ENCODE data around the gene DCST1.

The DCST1 gene

DNA sequence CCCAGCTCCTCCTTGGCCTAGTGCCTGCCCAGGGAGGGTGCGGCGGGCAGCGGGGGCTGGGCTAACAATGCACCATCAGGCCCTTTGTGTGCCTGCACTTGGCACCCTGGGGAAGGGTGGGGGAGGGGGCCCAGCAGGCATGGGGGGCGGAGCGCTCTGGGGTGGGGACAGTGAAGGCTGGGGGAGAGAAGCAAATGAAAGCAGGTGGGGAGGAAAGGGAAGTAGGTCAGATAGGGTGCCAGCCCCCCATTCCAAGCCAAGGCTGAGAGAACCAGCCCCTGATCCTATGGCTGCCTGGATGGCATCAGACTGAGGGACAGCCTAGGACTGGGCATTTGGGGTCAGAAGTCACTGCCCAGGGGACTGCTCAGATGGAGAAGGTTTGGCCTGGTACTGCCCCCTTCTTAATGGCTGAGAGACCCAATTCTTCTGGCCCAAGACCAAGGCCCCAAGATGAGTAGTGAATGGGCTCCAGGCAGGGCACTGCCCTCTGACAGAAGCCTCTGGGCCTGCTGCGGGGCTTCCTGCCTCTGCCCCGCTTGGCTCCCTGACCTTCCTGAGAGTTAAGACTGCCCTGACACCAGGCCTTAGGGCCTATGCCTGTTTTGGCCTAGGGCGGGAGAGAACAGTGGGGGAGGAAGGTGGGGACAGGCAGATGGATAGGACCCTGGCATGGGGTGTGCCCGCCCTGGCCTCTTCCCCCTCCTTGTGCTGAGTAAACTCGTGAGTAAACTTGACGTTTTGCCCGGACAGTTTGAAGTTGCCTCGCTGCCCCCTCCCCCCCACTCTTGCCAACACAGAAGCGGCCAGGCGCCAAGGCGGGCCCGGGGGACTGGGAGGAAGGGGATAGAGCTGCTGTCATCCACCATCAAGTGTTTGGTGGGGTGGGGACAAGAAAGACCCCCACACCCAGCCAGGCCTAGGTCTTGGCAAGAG lies 28.3 kb upstream of the DCST1 start:
- TF ChIP-seq, protein P1, sequence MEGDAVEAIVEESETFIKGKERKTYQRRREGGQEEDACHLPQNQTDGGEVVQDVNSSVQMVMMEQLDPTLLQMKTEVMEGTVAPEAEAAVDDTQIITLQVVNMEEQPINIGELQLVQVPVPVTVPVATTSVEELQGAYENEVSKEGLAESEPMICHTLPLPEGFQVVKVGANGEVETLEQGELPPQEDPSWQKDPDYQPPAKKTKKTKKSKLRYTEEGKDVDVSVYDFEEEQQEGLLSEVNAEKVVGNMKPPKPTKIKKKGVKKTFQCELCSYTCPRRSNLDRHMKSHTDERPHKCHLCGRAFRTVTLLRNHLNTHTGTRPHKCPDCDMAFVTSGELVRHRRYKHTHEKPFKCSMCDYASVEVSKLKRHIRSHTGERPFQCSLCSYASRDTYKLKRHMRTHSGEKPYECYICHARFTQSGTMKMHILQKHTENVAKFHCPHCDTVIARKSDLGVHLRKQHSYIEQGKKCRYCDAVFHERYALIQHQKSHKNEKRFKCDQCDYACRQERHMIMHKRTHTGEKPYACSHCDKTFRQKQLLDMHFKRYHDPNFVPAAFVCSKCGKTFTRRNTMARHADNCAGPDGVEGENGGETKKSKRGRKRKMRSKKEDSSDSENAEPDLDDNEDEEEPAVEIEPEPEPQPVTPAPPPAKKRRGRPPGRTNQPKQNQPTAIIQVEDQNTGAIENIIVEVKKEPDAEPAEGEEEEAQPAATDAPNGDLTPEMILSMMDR (IDR thresholded peaks at IDR 0.05; ENCODE audit: extremely low read depth, insufficient read depth, missing control alignments) = no peak
- DNase-seq (ENCODE audit: low spot score) = no peak
- in situ Hi-C loops (cut with MboI; ENCODE audit: low pct_unique_long_range_greater_than_20kb, low sequenced_read_pairs, unreplicated experiment) = no loop called here

DNA sequence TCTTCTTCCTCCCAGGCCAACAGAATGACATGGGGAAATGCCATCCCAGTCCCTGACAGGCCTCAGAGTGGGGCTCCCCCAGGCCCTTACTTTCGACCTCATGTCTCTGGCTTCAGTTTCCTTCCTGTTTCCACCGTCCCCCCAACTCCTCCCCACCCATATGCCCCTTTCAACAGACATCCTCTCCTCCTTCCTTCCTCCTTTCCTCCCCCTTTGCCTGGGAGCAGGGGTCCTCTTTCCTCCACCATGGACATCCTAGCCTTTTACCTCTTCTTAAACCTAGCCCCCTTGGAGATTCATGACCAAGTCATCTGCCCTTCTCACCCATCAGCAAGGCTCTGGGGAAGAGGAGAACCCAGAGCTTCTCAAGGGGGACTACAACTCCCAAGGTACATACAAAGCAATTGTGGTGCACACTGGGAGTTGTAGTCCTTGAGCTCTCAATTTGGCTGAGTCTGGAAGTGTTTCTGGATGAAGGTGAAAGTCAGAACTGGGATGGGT lies 27.0 kb upstream of the DCST1 start:
- in situ Hi-C loops (cut with MboI; ENCODE audit: low pct_unique_long_range_greater_than_20kb, low sequenced_read_pairs, unreplicated experiment) = no loop called here
- TF ChIP-seq, protein P1 (IDR thresholded peaks at IDR 0.05; ENCODE audit: extremely low read depth, insufficient read depth, missing control alignments) = no peak
- DNase-seq (ENCODE audit: low spot score) = no peak

DNA sequence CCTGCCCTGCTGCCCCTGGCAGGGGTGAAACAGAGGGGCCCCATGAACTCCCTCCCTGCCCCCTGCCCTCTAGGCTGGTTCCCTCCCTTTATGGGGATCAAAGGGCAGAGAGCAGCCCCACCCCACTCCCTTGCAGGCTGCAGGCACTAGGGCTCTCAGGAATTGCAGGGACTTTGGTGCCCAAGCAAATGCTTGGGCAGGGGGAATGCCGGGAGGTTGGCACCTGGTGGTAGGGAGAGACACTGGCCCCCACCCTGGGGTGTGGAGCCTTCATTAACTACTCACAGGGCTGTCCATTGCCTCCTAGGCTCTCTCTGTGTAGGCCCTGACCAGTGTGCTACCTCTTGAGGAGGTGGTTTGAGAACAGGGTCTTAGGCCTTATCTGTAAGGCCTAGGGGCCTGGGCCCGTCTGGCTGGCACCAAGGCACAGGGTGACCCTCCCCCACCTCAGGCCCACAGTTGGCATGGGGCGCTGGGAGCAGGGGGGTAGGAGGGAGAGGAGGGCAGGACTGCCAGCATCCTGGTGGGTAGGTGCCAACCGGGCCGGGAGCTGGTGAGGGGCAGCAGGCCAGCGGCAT lies 26.3 kb upstream of the DCST1 start:
- TF ChIP-seq, protein P1 (IDR thresholded peaks at IDR 0.05; ENCODE audit: extremely low read depth, insufficient read depth, missing control alignments) = no peak
- DNase-seq (ENCODE audit: low spot score) = no peak
- in situ Hi-C loops (cut with MboI; ENCODE audit: low pct_unique_long_range_greater_than_20kb, low sequenced_read_pairs, unreplicated experiment) = no loop called here

DNA sequence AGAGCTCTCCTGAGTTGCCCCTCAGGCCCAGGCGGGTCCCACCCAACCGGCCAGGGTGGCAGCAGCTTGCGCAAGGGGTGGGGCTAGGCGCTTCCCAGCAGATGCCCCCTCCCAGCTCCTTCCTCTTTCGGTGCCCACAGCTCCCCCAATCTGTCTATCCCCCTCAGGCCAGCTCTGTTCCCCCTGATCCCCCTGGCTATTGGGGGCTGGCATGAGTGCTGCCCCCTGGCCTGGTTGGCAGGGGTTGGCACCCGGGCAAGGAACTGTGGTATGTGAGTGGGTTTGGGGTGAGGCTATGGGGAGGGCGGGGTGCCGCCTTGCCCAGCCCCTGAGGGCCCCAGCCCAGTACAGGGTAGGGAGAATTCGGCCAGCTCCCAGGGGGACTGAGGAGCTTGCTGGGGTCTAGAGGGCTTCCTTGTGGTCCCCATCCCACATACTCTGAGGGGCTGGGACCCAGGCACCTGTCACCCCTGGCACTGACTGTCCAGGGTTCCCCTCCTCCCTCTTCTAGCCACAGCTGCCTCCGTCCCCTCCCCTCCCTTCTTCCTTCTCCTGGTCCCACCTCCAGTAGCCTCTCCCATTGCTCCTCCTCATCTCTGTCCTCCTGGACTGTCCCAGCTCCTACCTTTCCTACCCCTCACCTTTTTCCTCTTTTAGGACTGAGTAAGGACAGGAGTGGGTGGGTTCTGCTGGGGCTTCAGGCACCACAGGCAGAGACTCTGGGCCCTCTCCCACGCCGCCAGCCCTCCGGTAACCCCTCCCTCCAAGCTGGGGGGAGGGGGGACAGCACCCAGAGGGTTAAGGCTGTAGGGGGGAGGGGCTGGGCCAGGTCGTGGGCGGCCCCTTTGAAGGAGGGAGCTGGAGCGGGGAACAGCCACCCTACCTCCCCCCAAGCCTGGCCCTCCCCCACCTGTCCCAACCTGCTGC lies 25.3 kb upstream of the DCST1 start:
- in situ Hi-C loops (cut with MboI; ENCODE audit: low pct_unique_long_range_greater_than_20kb, low sequenced_read_pairs, unreplicated experiment) = no loop called here
- TF ChIP-seq, protein P1 (IDR thresholded peaks at IDR 0.05; ENCODE audit: extremely low read depth, insufficient read depth, missing control alignments) = no peak
- no peak for DNase-seq (ENCODE audit: low spot score)

DNA sequence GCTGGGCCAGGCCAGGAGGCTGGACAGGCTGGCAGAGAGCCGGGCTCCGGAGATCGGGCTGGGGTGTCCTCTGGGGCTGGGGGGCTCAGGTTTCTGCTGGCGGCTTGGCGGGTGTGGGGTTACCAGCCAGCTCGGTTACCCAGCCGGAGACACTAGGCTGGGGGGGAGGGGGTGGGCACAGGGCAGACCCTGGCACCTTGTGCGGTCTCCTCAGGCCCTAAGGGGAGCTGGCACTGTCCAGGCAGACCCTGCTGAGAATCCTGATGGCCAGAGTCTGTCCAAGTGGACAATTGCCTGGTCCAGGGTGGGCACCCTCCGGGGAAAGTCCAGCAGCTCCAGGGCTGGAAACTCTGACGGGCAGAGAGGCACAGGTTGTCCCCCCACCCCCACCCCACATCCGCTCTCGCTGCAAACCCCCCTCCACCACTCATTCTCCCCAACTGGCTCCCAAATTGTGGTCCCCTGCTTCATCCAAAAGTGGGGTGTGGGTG lies 24.4 kb upstream of the DCST1 start:
- TF ChIP-seq, protein P1 (IDR thresholded peaks at IDR 0.05; ENCODE audit: extremely low read depth, insufficient read depth, missing control alignments) = no peak
- in situ Hi-C loops (cut with MboI; ENCODE audit: low pct_unique_long_range_greater_than_20kb, low sequenced_read_pairs, unreplicated experiment) = no loop called here
- no peak for DNase-seq (ENCODE audit: low spot score)

DNA sequence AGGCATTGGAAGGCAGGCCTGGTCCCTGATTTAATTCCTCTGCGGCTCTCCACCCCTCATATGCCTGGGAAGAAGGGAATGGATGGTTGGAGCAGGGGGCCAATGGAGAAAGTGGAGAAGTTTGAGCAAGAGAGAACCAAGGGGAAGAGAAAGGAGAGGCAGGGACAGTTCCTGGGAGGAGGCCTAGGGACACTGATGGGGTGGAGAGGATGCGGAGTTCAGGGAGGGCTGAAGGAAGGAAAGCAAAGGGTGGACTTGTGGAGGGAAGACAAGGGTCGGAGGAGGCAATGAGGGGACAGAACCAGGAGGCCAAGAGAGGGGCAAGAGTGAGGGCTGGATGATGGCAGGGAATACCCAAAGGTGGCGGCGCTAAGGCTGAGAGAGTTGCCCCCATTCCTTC lies 23.9 kb upstream of the DCST1 start:
- no peak for DNase-seq (ENCODE audit: low spot score)
- TF ChIP-seq, protein P1 (IDR thresholded peaks at IDR 0.05; ENCODE audit: extremely low read depth, insufficient read depth, missing control alignments) = no peak
- in situ Hi-C loops (cut with MboI; ENCODE audit: low pct_unique_long_range_greater_than_20kb, low sequenced_read_pairs, unreplicated experiment) = no loop called here
